HEK293 (cell line): ENCODE measurements around the gene BHLHE23.

Experiments used
- CTCF ChIA-PET: fragments of 350-600 bp; formaldehyde crosslinking; extraction: SDS; loops from one replicate; lab custom pipeline; 2021; ENCODE audit warnings: antibody characterized with exemption; lab: Yijun Ruan, JAX
- POLR2A ChIA-PET: fragments of 300-600 bp; formaldehyde crosslinking; extraction: SDS; loops from one replicate; lab custom pipeline; 2020; ENCODE audit warnings: antibody characterized with exemption, inconsistent platforms; lab: Yijun Ruan, JAX
- H3K27ac ChIP-seq: fragments of 200-500 bp; sonication (Bioruptor generic); 2 replicates; pipeline ENCODE4 v1.5.1; 2014; ENCODE audit warnings: low read depth, low read length, control low read depth, inconsistent platforms; ENCODE audit errors: extremely low read depth
- H3K36me3 ChIP-seq, 2 experiments: fragments of 200-500 bp in 1 of 2; sonication (Bioruptor generic) in 1 of 2; 1 replicate in 1 of 2; 2 replicates in 1 of 2; pipeline ENCODE4 v1.5.1; 2014 to 2017; ENCODE audit warnings: inconsistent platforms in 2 of 2, low read length in 2 of 2; ENCODE audit not compliant: control insufficient read depth in 2 of 2, insufficient read depth in 1 of 2
- H3K4me1 ChIP-seq: fragments of 200-500 bp; sonication (Bioruptor generic); 2 replicates; pipeline ENCODE4 v1.5.1; 2014; ENCODE audit warnings: mild to moderate bottlenecking, low read length, inconsistent platforms; ENCODE audit not compliant: control insufficient read depth, insufficient read depth
- H3K4me3 ChIP-seq: 2 replicates; pipeline ENCODE4 v1.5.1; 2011; ENCODE audit warnings: low read depth, mild to moderate bottlenecking, control low read depth, low read length, moderate library complexity
- H3K9me3 ChIP-seq: fragments of 200-500 bp; sonication (Bioruptor generic); 2 replicates; pipeline ENCODE4 v1.5.1; 2014; ENCODE audit warnings: low read depth, low read length, inconsistent platforms; ENCODE audit not compliant: control insufficient read depth, insufficient read depth
- EGR2 ChIP-seq: fragments of 450-650 bp; formaldehyde crosslinking; IDR thresholded peaks from 2 replicates; pipeline ENCODE4 v1.5.1; 2016; ENCODE audit warnings: low read depth, missing biosample characterization, missing genetic modification characterization
- GLIS2 ChIP-seq: fragments of 450-650 bp; formaldehyde crosslinking; IDR thresholded peaks from 2 replicates; pipeline ENCODE4 v1.5.1; 2016; ENCODE audit warnings: missing biosample characterization, missing genetic modification characterization
- SETDB1 ChIP-seq: IDR thresholded peaks from one replicate; pipeline ENCODE4 v1.6.1; 2017; ENCODE audit warnings: mild to moderate bottlenecking, low read length, moderate library complexity, mixed read lengths; ENCODE audit not compliant: insufficient read length
- TCF7L2 ChIP-seq: IDR thresholded peaks from 2 replicates; pipeline ENCODE4 v1.6.1; 2011; ENCODE audit warnings: low read depth, mild to moderate bottlenecking, inconsistent platforms, low read length, moderate library complexity, borderline replicate concordance
- TRIM28 ChIP-seq: IDR thresholded peaks from 2 replicates; pipeline ENCODE4 v1.6.1; 2011; ENCODE audit warnings: low read length, control low read depth, borderline replicate concordance
- ZFHX2 ChIP-seq: fragments of 450-650 bp; formaldehyde crosslinking; conservative IDR thresholded peaks from 2 replicates; pipeline ENCODE4 v1.5.1; 2016; ENCODE audit warnings: missing biosample characterization, missing genetic modification characterization
- ZFP37 ChIP-seq: fragments of 450-650 bp; formaldehyde crosslinking; IDR thresholded peaks from 2 replicates; pipeline ENCODE4 v1.5.1; 2016; ENCODE audit warnings: missing biosample characterization, missing genetic modification characterization
- ZIC2 ChIP-seq: fragments of 450-650 bp; formaldehyde crosslinking; IDR thresholded peaks from 2 replicates; pipeline ENCODE4 v1.5.1; 2016; ENCODE audit warnings: missing biosample characterization, missing genetic modification characterization
- ZNF146 ChIP-seq: fragments of 450-650 bp; formaldehyde crosslinking; IDR thresholded peaks from 2 replicates; pipeline ENCODE4 v1.5.1; 2016; ENCODE audit warnings: missing biosample characterization, missing genetic modification characterization
- ZNF169 ChIP-seq: fragments of 450-650 bp; formaldehyde crosslinking; IDR thresholded peaks from 2 replicates; pipeline ENCODE4 v1.5.1; 2016; ENCODE audit warnings: missing biosample characterization, missing genetic modification characterization
- ZNF211 ChIP-seq: fragments of 450-650 bp; formaldehyde crosslinking; IDR thresholded peaks from 2 replicates; pipeline ENCODE4 v1.5.1; 2016; ENCODE audit warnings: low read depth, missing biosample characterization, missing genetic modification characterization
- ZNF23 ChIP-seq: fragments of 450-650 bp; formaldehyde crosslinking; IDR thresholded peaks from 2 replicates; pipeline ENCODE4 v1.5.1; 2016; ENCODE audit warnings: missing biosample characterization, missing genetic modification characterization, borderline replicate concordance
- ZNF341 ChIP-seq: fragments of 450-650 bp; formaldehyde crosslinking; IDR thresholded peaks from 2 replicates; pipeline ENCODE4; 2016; ENCODE audit warnings: low read depth, missing biosample characterization, missing genetic modification characterization
- ZNF37A ChIP-seq: fragments of 450-650 bp; IDR thresholded peaks from 2 replicates; pipeline ENCODE4 v1.5.1; 2018; ENCODE audit warnings: missing biosample characterization, missing genetic modification characterization
- ZNF394 ChIP-seq: fragments of 450-650 bp; formaldehyde crosslinking; IDR thresholded peaks from 2 replicates; pipeline ENCODE4 v1.5.1; 2016; ENCODE audit warnings: missing biosample characterization, missing genetic modification characterization, mild to moderate bottlenecking, moderate library complexity, borderline replicate concordance
- ZNF416 ChIP-seq: fragments of 450-650 bp; formaldehyde crosslinking; IDR thresholded peaks from 2 replicates; pipeline ENCODE4 v1.5.1; 2016; ENCODE audit warnings: missing biosample characterization, missing genetic modification characterization
- ZNF514 ChIP-seq: fragments of 450-650 bp; formaldehyde crosslinking; IDR thresholded peaks from 2 replicates; pipeline ENCODE4 v1.5.1; 2016; ENCODE audit warnings: missing biosample characterization, missing genetic modification characterization
- ZNF544 ChIP-seq: fragments of 450-650 bp; formaldehyde crosslinking; IDR thresholded peaks from 2 replicates; pipeline ENCODE4 v1.5.0; 2017; ENCODE audit warnings: missing biosample characterization, missing genetic modification characterization
- ZNF558 ChIP-seq: fragments of 450-650 bp; formaldehyde crosslinking; IDR thresholded peaks from 2 replicates; pipeline ENCODE4 v1.5.1; 2016; ENCODE audit warnings: missing biosample characterization, missing genetic modification characterization
- ZNF561 ChIP-seq: fragments of 450-650 bp; IDR thresholded peaks from 2 replicates; pipeline ENCODE4 v1.5.1; 2018; ENCODE audit warnings: missing biosample characterization, missing genetic modification characterization, borderline replicate concordance
- ZNF600 ChIP-seq: fragments of 450-650 bp; formaldehyde crosslinking; IDR thresholded peaks from 2 replicates; pipeline ENCODE4 v1.5.1; 2016; ENCODE audit warnings: missing biosample characterization, missing genetic modification characterization
- ZNF701 ChIP-seq: fragments of 450-650 bp; formaldehyde crosslinking; IDR thresholded peaks from 2 replicates; pipeline ENCODE4 v1.5.1; 2016; ENCODE audit warnings: missing biosample characterization, missing genetic modification characterization
- ZNF776 ChIP-seq: fragments of 450-650 bp; formaldehyde crosslinking; IDR thresholded peaks from 2 replicates; pipeline ENCODE4 v1.5.0; 2017; ENCODE audit warnings: missing biosample characterization, missing genetic modification characterization, borderline replicate concordance
- TF ChIP-seq, protein P1 (sequence below): fragments of 450-650 bp; formaldehyde crosslinking; IDR thresholded peaks from 2 replicates; pipeline ENCODE4; 2016; ENCODE audit warnings: missing biosample characterization, missing genetic modification characterization
- TF ChIP-seq, protein P2 (sequence below): fragments of 450-650 bp; formaldehyde crosslinking; IDR thresholded peaks from 2 replicates; pipeline ENCODE4 v1.5.1; 2016; ENCODE audit warnings: missing biosample characterization, missing genetic modification characterization

Gene BHLHE23

DNA sequence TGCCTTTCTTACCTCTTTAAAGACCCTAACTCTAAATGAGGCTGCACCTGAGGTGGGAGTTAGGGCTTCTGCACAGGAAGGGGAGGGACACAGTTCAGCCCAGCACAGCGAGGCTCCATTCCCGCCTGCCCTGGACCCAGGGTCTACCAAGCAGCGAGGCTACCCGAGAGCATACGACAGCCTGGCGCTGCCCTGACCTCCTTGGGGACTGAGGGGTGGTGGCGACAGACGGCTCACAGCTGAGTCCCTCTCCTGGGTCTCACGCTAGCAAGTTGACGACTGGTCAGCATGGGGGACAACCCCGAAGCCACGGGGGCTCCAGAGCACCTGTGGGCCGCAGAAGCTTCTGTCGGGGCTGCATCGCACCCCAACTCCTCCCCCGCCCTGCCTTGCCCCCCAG is 29.9 kb downstream of the BHLHE23 start:
- no peak overlapping the region for H3K4me3 ChIP-seq
- no peak overlapping the region for H3K27ac ChIP-seq
- ChIA-PET POLR2A (no interaction called here), CTCF (interaction anchor here (0.6 to 1.3 kb wide), 2 partner anchors 32 to 89 kb away, joined by 3 to 5 read pairs; no protein-coding TSS in a partner anchor)
- TF ChIP-seq ZNF169 (tag by site-specific recombination): no peak
- TF ChIP-seq ZNF514: no peak
- TF ChIP-seq ZNF37A (tag by site-specific recombination): no peak
- no peak for TF ChIP-seq TCF7L2
- no peak for TF ChIP-seq ZNF558 (tag by site-specific recombination)
- no peak for TF ChIP-seq GLIS2 (tag by site-specific recombination)
- TF ChIP-seq ZNF776 (tag by site-specific recombination): no peak
- no peak for TF ChIP-seq ZNF341 (tag by site-specific recombination)
- TF ChIP-seq ZNF416 (tag by site-specific recombination): no peak
- TF ChIP-seq ZNF23 (tag by site-specific recombination): no peak
- no peak for TF ChIP-seq SETDB1
- no peak for TF ChIP-seq ZNF394
- no peak for TF ChIP-seq ZNF146 (tag by site-specific recombination)
- TF ChIP-seq ZNF544 (tag by site-specific recombination): no peak
- no peak for TF ChIP-seq ZNF211 (tag by site-specific recombination)
- TF ChIP-seq TRIM28: no peak
- no peak for TF ChIP-seq ZFP37
- H3K4me1 ChIP-seq: no peaks in the 10 kb centered on the region
- no peaks in the 10 kb centered on the region for H3K9me3 ChIP-seq
- H3K36me3 ChIP-seq: no peaks in the 10 kb centered on the region

DNA sequence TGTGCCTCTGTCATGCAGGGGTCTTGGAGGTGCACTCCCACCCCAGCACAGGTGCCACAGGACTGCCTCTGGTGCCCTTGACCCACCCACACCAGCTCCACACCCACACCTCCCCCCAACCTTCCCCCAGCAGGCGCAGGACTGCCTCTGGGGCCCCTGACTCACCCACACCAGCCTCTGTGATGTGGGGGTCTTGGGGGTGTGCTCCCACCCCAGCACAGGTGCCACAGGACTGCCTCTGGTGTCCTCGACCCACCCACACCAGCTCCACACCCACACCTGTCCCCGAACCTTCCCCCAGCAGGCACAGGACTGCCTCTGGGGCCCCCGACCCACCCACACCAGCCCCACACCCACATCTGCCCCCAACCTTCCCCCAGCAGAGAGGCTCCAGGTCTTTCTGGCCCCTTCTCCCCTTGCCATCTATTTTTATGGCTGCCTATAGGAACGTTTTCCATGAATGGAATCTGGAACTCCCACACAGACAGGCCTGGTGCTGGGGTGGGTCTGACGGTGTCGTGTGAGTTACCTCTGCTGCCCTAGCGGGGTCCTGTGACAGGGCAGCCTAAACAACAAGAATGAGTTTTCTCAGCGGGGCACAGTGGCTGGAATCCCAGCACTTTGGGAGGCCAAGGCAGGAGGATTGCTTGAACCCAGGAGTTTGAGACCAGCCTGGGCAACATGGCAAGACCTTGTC is 30.8 kb downstream of the BHLHE23 start:
- POLR2A ChIA-PET: no interaction called here
- H3K4me1 ChIP-seq: no peaks in the 10 kb centered on the region
- CTCF ChIA-PET: interaction anchor here (0.6 to 1.2 kb wide), 2 partner anchors 73 to 1007 kb away, joined by 3 to 5 read pairs; no protein-coding TSS in a partner anchor

DNA sequence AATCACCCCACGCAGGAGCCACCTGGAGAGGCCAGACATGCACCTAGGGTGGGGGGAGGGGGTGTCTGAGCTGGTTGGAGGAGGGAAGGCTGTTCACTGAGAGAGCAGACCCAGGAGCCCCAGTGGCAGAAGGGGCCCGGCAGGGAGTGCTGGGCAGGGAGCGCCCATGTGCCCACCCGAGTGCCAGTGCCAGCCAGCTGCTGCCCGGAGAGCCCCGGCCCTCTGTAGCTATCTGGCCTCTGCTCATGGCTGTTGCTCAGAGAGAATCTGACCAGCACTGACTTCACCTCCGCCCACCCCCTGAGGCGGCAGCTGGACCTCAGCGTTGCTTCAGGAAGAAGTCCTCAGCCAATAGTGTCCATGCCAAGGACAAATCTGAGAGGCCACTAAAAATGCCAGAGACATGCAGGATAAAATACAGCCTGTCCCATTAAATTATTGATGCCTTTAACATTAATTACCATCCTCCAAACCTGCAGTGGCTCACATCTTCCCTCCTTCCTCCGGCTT is 31.5 kb downstream of the BHLHE23 start:
- ChIA-PET CTCF (interaction anchor here (0.7 to 1.2 kb wide), 2 partner anchors 37 to 72 kb away, joined by 3 to 5 read pairs; no protein-coding TSS in a partner anchor), POLR2A (no interaction called here)
- Histone ChIP-seq H3K36me3 (no peaks in the 10 kb centered on the region), H3K4me3 (no peak overlapping the region), H3K4me1 (no peaks in the 10 kb centered on the region), H3K9me3 (no peaks in the 10 kb centered on the region), H3K27ac (no peak overlapping the region)
- TF ChIP-seq ZIC2: 0 out of 2 replicates have a peak, but pooled peaks have one; percentile 27
- TF ChIP-seq, protein P1, sequence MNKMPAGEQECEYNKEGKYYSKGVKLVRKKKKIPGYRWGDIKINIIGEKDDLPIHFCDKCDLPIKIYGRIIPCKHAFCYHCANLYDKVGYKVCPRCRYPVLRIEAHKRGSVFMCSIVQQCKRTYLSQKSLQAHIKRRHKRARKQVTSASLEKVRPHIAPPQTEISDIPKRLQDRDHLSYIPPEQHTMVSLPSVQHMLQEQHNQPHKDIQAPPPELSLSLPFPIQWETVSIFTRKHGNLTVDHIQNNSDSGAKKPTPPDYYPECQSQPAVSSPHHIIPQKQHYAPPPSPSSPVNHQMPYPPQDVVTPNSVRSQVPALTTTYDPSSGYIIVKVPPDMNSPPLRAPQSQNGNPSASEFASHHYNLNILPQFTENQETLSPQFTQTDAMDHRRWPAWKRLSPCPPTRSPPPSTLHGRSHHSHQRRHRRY (tag by site-specific recombination): no peak

More for the DNA sequence above, 30.8 kb downstream of the BHLHE23 start:
- TF ChIP-seq ZNF701 (tag by site-specific recombination) (no peak), ZNF416 (tag by site-specific recombination) (no peak), ZNF600 (no peak), EGR2 (peak; percentile 95), ZNF561 (no peak), ZFHX2 (tag by site-specific recombination) (peak; percentile 97)
- TF ChIP-seq, protein P2, sequence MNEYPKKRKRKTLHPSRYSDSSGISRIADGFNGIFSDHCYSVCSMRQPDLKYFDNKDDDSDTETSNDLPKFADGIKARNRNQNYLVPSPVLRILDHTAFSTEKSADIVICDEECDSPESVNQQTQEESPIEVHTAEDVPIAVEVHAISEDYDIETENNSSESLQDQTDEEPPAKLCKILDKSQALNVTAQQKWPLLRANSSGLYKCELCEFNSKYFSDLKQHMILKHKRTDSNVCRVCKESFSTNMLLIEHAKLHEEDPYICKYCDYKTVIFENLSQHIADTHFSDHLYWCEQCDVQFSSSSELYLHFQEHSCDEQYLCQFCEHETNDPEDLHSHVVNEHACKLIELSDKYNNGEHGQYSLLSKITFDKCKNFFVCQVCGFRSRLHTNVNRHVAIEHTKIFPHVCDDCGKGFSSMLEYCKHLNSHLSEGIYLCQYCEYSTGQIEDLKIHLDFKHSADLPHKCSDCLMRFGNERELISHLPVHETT (tag by site-specific recombination): no peak
- TF ChIP-seq, all 188 proteins: peak for 2
- no peaks in the 10 kb centered on the region for H3K9me3 ChIP-seq
- H3K27ac ChIP-seq: no peak overlapping the region
- H3K4me3 ChIP-seq: no peak overlapping the region
- H3K36me3 ChIP-seq: no peaks in the 10 kb centered on the region
